Measurements from ENCODE around the gene ATP2A2. TPM values are rescaled to one million over a fixed set of nuclear protein-coding genes. Genes with fewer than 3 reads are reported as not detected.
"Not testable (repeated sequence)": the region's sequence is repeated elsewhere in the genome, so short reads cannot be mapped to it uniquely, and the experiment has no call there.

Gene ATP2A2
- total RNA-seq, 1 donor from 2014 or later, result 515 TPM

DNA sequence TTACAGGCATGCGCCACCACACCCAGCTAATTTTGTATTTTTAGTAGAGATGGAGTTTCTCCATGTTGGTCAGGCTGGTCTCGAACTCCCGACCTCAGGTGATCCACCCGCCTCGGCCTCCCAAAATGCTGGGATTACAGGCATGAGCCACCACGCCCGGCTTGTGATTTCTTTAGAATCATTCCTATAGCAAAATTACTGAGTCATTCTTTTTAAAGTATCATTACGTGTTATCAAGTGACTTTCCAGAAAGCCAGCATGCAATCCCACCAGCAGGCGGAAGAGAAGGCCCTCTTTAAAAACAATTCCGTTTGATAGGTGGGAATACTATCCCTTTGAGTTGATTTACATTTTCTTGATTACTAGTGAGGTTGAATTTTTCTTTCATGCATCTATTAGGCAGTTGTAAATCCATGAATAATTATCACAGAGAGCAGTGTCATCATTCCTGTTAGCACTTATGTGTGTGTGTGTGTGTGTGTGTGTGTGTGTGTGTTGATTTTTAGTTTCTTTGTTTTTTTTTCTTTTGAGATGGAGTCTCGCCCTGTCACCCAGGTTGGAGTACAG lies 25.1 kb upstream of the ATP2A2 start:
- H3K27ac ChIP-seq (ENCODE audit: low read depth, low read length), result peak overlapping the region; percentile 66

DNA sequence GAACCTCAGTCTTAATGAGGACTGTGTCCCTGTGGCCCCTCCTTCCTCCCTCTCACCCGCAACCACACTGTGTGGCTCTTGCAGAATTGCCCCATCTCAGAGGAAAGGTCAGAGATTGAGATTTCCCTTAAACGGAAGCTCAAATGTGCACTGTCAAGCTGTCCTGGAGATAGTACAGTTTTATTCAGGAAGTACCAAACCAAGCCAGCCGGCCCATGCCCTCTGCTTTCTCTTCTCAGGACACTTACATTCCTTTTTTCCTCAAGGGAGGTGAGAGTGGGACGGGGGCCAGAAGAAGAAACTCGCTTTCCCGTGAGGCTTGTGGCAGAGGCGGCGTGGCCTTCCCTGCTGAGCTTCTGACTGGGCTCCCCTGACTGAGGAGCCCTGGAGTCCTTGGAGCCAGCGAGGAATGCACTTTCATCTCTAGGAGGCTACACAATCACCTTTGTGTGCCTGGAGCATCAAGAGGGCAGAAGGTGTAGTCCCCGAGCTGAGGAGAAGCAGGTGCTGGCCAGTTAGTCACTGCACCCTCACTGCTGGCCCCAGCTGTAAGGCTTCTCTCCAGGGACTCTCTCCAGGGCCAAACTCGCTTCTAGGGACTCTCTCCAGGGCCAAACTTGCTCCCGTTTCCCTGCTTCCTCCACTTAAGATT lies 24.1 kb upstream of the ATP2A2 start:
- Histone ChIP-seq H3K27me3 (ENCODE audit: control insufficient read depth in 3 of 3, insufficient read depth in 3 of 3, low read length in 3 of 3) (no peaks in the 10 kb centered on the region), H3K9me3 (ENCODE audit: control insufficient read depth in 3 of 3, low read length in 3 of 3) (no peaks in the 10 kb centered on the region), H3K4me1 (ENCODE audit: control insufficient read depth in 3 of 3, insufficient read depth in 3 of 3, low read length in 3 of 3) (peaks cover 12 to 22% (median 14%) of the 10 kb centered on the region in 3 donors), H3K9ac (ENCODE audit: low read depth in 1 of 3, low read length in 3 of 3) (peak overlapping the region in 2 of 3 donors; percentile 10 to 33), H3K36me3 (ENCODE audit: control insufficient read depth in 3 of 3, insufficient read depth in 3 of 3, low read length in 3 of 3) (no peaks in the 10 kb centered on the region), H3K27ac (ENCODE audit: low read depth, low read length) (peak overlapping the region; percentile 66), H3K4me3 (ENCODE audit: low read length in 3 of 3) (no peak overlapping the region)

More for the DNA sequence above, 25.1 kb upstream of the ATP2A2 start:
- H3K4me3 ChIP-seq (ENCODE audit: low read length in 3 of 3); H3K36me3 ChIP-seq (ENCODE audit: control insufficient read depth in 3 of 3, insufficient read depth in 3 of 3, low read length in 3 of 3); H3K9ac ChIP-seq (ENCODE audit: low read depth in 1 of 3, low read length in 3 of 3); H3K9me3 ChIP-seq (ENCODE audit: control insufficient read depth in 3 of 3, low read length in 3 of 3); H3K27me3 ChIP-seq (ENCODE audit: control insufficient read depth in 3 of 3, insufficient read depth in 3 of 3, low read length in 3 of 3): not testable (repeated sequence)
- peaks cover 13 to 22% (median 14%) of the 10 kb centered on the region in 3 donors for H3K4me1 ChIP-seq (ENCODE audit: control insufficient read depth in 3 of 3, insufficient read depth in 3 of 3, low read length in 3 of 3)

DNA sequence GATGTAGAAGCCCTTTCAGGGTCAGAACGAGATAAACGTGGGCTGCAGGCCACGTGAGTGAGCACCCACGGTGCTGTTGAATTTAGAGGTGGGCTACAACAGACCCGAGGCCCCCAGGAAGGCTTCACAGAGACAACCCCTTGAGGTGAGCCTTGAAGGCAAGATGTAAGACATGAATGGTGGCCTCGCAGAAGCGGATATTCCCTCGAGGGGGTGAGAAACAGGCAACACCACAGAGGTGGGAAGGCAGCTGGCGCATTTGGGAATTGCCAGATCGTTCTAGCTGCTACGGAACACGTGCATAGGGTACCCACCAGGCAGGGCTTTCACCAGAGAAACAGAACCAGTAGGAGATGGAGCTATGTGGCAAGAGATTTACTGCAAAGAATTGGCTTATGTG lies 22.6 kb upstream of the ATP2A2 start:
- Histone ChIP-seq H3K4me3 (ENCODE audit: low read length in 3 of 3) (no peak overlapping the region), H3K36me3 (ENCODE audit: control insufficient read depth in 3 of 3, insufficient read depth in 3 of 3, low read length in 3 of 3) (no peaks in the 10 kb centered on the region), H3K9me3 (ENCODE audit: control insufficient read depth in 3 of 3, low read length in 3 of 3) (no peaks in the 10 kb centered on the region), H3K4me1 (ENCODE audit: control insufficient read depth in 3 of 3, insufficient read depth in 3 of 3, low read length in 3 of 3) (peaks cover 5 to 14% (median 8%) of the 10 kb centered on the region in 3 donors), H3K27ac (ENCODE audit: low read depth, low read length) (no peak overlapping the region), H3K9ac (ENCODE audit: low read depth in 1 of 3, low read length in 3 of 3) (no peak overlapping the region), H3K27me3 (ENCODE audit: control insufficient read depth in 3 of 3, insufficient read depth in 3 of 3, low read length in 3 of 3) (no peaks in the 10 kb centered on the region)

DNA sequence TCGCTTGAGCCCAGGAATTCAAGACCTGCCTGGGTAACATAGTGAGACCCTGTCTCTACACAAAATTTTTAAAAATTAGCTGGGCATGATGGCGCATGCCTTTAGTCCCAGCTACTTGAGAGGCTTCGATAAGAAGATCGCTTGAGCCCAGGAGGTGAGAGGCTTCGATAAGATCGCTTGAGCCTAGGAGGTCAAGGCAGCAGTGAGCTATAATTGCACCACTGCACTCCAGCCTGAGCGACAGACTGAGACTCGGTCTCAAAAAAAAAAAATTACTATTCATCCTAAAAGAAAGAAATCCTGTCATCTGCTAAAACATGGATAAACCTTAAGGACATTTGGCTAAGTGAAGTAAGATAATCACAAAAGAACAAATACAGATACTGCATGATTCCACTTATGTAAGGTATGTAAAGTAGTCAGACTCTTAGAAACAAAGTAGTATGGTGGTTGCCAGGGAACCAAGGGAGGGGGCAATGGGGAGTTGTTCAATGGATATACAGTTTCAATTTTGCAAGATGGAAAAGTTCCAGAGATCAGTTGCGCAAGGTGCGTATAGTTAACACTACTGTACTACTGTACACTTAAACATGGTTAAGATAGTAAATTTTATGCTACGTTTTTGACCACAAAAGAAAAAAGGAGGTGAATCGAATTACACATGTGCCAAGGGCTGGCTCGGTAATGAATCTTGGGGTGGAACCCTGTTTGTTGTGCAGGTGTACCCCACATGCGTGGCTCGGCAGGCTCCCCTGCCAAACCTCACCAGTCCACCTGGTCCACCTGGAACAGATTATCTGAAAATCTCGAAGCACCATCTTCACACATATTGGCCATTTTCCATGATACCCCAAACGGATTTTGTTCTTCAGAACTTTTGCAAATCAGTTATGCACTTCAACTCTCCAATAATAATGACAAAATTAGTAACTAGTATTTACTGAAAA lies 18.3 kb upstream of the ATP2A2 start:
- Histone ChIP-seq H3K27me3 (ENCODE audit: control insufficient read depth in 3 of 3, insufficient read depth in 3 of 3, low read length in 3 of 3) (no peaks in the 10 kb centered on the region), H3K9ac (ENCODE audit: low read depth in 1 of 3, low read length in 3 of 3) (no peak overlapping the region), H3K27ac (ENCODE audit: low read depth, low read length) (no peak overlapping the region), H3K9me3 (ENCODE audit: control insufficient read depth in 3 of 3, low read length in 3 of 3) (no peaks in the 10 kb centered on the region), H3K4me1 (ENCODE audit: control insufficient read depth in 3 of 3, insufficient read depth in 3 of 3, low read length in 3 of 3) (peaks cover 13 to 15% (median 14%) of the 10 kb centered on the region in 3 donors), H3K36me3 (ENCODE audit: control insufficient read depth in 3 of 3, insufficient read depth in 3 of 3, low read length in 3 of 3) (no peaks in the 10 kb centered on the region), H3K4me3 (ENCODE audit: low read length in 3 of 3) (no peak overlapping the region)

DNA sequence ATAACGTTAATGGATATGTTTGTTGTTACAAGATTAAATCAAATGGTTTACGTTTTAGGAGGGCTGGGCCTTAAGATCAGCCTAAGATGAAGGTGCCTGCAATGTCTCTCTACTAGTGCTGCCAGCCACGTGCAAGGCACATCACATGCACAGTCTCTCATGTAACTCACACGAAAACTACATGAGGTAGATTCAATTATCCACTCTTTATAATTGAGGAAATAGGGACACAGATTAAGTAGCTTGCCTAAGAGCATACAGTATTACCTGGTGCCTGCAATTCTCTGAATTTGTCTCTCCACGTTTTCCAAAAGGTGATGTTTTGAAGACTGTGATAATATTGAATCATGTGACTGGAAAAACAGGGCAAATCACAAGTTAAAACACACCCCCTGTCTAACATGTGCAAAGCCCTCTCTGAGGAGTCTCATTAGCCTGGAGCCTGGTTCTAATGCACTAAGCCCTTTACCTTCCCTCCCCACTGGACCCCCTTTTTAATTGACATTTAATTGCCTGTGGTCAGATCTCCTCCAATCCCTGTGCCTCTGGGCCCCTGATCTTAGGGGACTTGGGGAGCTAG lies 14.6 kb upstream of the ATP2A2 start:
- H3K27me3 ChIP-seq (ENCODE audit: control insufficient read depth in 3 of 3, insufficient read depth in 3 of 3, low read length in 3 of 3), result no peaks in the 10 kb centered on the region
- H3K4me1 ChIP-seq (ENCODE audit: control insufficient read depth in 3 of 3, insufficient read depth in 3 of 3, low read length in 3 of 3), result peaks cover 37 to 46% (median 39%) of the 10 kb centered on the region in 3 donors
- no peaks in the 10 kb centered on the region for H3K36me3 ChIP-seq (ENCODE audit: control insufficient read depth in 3 of 3, insufficient read depth in 3 of 3, low read length in 3 of 3)
- peak overlapping the region; percentile 73 for H3K27ac ChIP-seq (ENCODE audit: low read depth, low read length)
- no peaks in the 10 kb centered on the region for H3K9me3 ChIP-seq (ENCODE audit: control insufficient read depth in 3 of 3, low read length in 3 of 3)
- peak overlapping the region in 2 of 3 donors; percentile 8 to 71 for H3K9ac ChIP-seq (ENCODE audit: low read depth in 1 of 3, low read length in 3 of 3)
- H3K4me3 ChIP-seq (ENCODE audit: low read length in 3 of 3), result peak overlapping the region in 1 of 3 donors; percentile 40

DNA sequence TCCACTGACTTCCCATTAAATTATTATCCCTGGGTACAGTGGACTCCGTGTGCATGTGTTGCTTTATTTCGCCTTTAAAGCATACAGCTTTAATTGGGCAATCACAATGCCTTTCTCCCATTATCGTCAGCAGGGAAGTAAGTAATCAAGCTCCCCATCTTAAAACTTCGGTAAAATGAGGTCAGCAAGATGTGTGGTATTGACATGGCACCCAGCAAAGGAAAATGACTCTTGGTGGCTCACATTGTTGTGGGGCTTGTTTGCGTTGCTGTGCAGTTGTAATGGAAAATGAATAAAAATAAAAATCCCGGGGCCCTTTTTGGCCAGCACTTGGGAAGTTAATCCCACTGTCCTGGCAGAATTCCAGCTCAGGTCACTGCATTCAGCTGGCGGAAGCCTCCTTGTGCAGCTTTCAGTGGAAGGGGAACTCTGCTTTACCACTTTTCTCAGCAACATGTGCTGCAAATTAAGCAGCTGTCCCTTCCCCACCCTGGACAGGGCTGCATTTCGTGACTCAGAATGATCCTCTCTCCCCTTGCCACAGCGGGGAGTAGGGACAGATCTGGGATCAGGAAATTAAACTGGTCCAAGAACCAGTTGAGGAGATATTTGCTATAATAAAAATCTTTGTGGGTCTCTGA lies 13.9 kb upstream of the ATP2A2 start:
- Histone ChIP-seq H3K27me3 (ENCODE audit: control insufficient read depth in 3 of 3, insufficient read depth in 3 of 3, low read length in 3 of 3) (no peaks in the 10 kb centered on the region), H3K4me3 (ENCODE audit: low read length in 3 of 3) (peak overlapping the region; percentile 21 to 58 (median 40)), H3K27ac (ENCODE audit: low read depth, low read length) (peak overlapping the region; percentile 73), H3K9ac (ENCODE audit: low read depth in 1 of 3, low read length in 3 of 3) (peak overlapping the region in 2 of 3 donors; percentile 8 to 71), H3K9me3 (ENCODE audit: control insufficient read depth in 3 of 3, low read length in 3 of 3) (no peaks in the 10 kb centered on the region), H3K36me3 (ENCODE audit: control insufficient read depth in 3 of 3, insufficient read depth in 3 of 3, low read length in 3 of 3) (no peaks in the 10 kb centered on the region), H3K4me1 (ENCODE audit: control insufficient read depth in 3 of 3, insufficient read depth in 3 of 3, low read length in 3 of 3) (peaks cover 37 to 48% (median 39%) of the 10 kb centered on the region in 3 donors)

DNA sequence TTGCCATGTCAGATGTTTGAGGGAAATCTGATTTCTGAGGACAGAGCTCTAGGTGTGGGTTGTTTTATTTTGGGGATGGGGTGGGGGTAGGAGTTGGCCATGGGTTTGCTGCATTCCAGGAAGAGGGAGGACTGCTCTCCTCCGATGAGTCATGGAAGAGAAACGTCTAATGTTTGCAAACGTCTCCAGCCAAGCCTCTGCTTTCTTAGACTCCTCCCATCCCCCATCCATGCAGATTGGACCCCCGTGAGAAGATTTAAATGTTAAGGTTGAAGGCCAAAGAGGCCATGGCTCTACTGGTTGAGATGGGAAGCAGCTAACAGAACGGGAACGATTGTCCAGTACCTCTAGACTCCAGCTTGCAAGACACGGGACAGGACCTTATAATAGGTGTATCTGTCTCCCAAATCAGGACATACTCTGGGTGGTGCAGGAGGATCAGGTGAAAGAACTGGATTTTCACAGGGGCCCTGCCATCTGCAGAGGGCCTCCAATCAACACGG lies 11.4 kb upstream of the ATP2A2 start:
- H3K27me3 ChIP-seq (ENCODE audit: control insufficient read depth in 3 of 3, insufficient read depth in 3 of 3, low read length in 3 of 3), result no peaks in the 10 kb centered on the region
- H3K4me1 ChIP-seq (ENCODE audit: control insufficient read depth in 3 of 3, insufficient read depth in 3 of 3, low read length in 3 of 3), result peaks cover 37 to 48% (median 44%) of the 10 kb centered on the region in 3 donors
- no peaks in the 10 kb centered on the region for H3K9me3 ChIP-seq (ENCODE audit: control insufficient read depth in 3 of 3, low read length in 3 of 3)
- H3K36me3 ChIP-seq (ENCODE audit: control insufficient read depth in 3 of 3, insufficient read depth in 3 of 3, low read length in 3 of 3), result no peaks in the 10 kb centered on the region
- H3K4me3 ChIP-seq (ENCODE audit: low read length in 3 of 3), result peak overlapping the region in 2 of 3 donors; percentile 53 to 56
- peak overlapping the region; percentile 36 for H3K27ac ChIP-seq (ENCODE audit: low read depth, low read length)
- peak overlapping the region in 1 of 3 donors; percentile 72 for H3K9ac ChIP-seq (ENCODE audit: low read depth in 1 of 3, low read length in 3 of 3)

DNA sequence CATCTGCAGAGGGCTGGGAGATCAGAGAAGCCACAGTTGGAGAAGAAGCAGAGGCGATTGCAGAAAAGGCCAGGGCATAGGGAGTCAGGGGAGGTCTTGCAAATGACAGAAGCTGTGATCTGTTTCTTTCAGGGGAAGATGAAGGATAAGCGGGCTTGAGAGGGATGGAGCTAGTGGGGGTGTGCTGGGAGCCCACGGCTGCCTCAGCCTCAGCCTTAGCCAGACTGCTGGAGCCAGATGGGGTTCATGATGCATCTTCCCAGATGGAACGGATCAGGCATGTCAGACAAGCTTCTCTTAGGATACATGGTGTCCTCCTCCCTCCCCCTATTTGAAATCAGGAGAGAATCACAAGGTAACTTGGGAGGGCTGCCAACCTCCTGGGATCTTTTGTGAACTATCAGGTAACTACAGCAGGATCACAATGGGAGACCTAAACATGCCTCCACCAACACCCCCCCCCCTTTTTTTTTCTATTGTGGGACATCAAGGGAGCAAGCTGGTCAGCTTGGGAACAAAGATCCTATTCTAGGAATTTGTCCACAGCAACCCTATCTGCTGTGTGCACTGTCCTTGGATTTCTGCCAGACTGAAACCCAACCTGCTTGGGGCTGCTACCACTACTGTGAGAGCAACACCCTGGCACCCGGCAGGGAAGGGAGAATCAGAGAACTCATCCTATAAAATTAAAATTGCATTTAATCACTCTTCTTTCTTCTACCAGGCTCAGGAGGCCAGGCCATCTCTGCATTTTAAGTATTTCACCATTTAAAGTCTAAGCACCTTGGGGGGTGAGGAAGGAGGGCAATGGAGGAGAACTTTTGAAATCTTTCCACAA lies 10.7 kb upstream of the ATP2A2 start:
- H3K4me1 ChIP-seq (ENCODE audit: control insufficient read depth in 3 of 3, insufficient read depth in 3 of 3, low read length in 3 of 3), result peaks cover 37 to 48% (median 44%) of the 10 kb centered on the region in 3 donors
- H3K27ac ChIP-seq (ENCODE audit: low read depth, low read length), result peak overlapping the region; percentile 36
- no peaks in the 10 kb centered on the region for H3K36me3 ChIP-seq (ENCODE audit: control insufficient read depth in 3 of 3, insufficient read depth in 3 of 3, low read length in 3 of 3)
- no peaks in the 10 kb centered on the region for H3K9me3 ChIP-seq (ENCODE audit: control insufficient read depth in 3 of 3, low read length in 3 of 3)
- H3K9ac ChIP-seq (ENCODE audit: low read depth in 1 of 3, low read length in 3 of 3), result peak overlapping the region in 2 of 3 donors; percentile 49 to 72
- no peaks in the 10 kb centered on the region for H3K27me3 ChIP-seq (ENCODE audit: control insufficient read depth in 3 of 3, insufficient read depth in 3 of 3, low read length in 3 of 3)
- H3K4me3 ChIP-seq (ENCODE audit: low read length in 3 of 3), result peak overlapping the region in 2 of 3 donors; percentile 53 to 56
